Cerebellar cortex (tissue), 1 donor: ENCODE data around the gene TRPM6.
"Not testable (repeated sequence)": the region's sequence is repeated elsewhere in the genome, so short reads cannot be mapped to it uniquely, and the experiment has no call there.

ENCODE experiments used
- DNase-seq: peaks from one replicate; pipeline ENCODE4 v3.0.0-alpha.2; 2015; ENCODE audit warnings: low spot score

The TRPM6 gene, protein sequence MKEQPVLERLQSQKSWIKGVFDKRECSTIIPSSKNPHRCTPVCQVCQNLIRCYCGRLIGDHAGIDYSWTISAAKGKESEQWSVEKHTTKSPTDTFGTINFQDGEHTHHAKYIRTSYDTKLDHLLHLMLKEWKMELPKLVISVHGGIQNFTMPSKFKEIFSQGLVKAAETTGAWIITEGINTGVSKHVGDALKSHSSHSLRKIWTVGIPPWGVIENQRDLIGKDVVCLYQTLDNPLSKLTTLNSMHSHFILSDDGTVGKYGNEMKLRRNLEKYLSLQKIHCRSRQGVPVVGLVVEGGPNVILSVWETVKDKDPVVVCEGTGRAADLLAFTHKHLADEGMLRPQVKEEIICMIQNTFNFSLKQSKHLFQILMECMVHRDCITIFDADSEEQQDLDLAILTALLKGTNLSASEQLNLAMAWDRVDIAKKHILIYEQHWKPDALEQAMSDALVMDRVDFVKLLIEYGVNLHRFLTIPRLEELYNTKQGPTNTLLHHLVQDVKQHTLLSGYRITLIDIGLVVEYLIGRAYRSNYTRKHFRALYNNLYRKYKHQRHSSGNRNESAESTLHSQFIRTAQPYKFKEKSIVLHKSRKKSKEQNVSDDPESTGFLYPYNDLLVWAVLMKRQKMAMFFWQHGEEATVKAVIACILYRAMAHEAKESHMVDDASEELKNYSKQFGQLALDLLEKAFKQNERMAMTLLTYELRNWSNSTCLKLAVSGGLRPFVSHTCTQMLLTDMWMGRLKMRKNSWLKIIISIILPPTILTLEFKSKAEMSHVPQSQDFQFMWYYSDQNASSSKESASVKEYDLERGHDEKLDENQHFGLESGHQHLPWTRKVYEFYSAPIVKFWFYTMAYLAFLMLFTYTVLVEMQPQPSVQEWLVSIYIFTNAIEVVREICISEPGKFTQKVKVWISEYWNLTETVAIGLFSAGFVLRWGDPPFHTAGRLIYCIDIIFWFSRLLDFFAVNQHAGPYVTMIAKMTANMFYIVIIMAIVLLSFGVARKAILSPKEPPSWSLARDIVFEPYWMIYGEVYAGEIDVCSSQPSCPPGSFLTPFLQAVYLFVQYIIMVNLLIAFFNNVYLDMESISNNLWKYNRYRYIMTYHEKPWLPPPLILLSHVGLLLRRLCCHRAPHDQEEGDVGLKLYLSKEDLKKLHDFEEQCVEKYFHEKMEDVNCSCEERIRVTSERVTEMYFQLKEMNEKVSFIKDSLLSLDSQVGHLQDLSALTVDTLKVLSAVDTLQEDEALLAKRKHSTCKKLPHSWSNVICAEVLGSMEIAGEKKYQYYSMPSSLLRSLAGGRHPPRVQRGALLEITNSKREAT (N-terminal part only)

GRCh38 chr9:74887041-74887980 lies at the start of gene TRPM6:
Gene TRPM6, minus strand, starts transcription at chr9:74887921. Its CDS starts 65 bp downstream, at chr9:74887856.
- DNase-seq: peak; percentile 74

- DNase-seq: no peak
Observed at GRCh38 chr9:74935008-74935407, 47.3 kb upstream of the TRPM6 start.

GRCh38 chr9:74921737-74922136 lies 34.0 kb upstream of the TRPM6 start:
- no peak for DNase-seq

DNA sequence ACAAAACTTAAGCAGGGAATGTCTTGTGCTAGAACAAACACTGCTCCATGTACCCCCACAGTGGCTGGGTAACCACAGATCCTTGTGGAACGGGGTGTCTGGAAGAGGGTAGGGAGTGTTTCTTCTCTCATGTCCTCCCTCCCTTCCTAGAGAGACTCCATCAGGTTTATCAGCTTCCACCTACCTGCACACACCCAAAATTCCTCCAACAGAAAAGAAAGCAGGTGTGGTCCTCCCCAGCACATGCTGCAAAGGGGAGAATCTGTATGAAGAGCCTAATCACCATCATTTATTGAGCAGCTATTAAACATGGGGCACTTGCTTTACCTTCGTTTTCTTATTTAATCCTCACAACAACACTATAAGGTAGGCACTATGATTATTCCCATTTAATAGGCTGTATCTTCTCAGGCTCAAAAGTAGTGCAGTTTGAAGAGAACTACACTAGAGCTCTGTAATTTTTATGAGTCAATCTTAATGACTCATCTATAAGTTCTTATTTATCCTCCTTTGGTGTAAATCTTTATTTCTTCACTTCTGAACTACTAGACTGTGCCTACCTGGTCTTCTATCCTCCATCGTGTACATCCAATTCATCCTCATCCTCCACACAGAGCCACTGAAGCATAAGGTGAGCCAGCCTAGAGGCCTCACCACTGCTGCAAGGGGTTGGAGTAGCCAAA lies 33.4 kb upstream of the TRPM6 start:
- DNase-seq: no peak

DNA sequence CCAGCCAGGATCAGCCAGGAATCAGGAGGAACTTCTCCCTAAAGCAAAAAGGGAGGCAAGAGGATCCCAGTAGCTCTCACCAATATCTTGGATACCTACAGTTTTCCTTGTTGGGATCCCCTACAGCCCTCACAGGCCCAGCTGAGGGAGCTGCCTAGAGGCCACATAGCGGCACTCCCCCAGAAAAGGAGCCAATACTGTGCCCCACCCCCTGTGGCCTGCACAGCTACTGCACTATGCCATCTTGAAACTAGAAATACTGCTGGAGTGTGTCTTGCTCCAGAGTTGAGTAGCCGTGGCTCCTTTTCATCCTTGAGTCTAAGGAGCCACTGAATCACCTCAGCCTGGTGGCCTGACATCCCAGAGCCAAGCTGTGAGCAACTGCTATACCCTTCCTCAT lies 22.3 kb upstream of the TRPM6 start:
- DNase-seq: no peak

DNA sequence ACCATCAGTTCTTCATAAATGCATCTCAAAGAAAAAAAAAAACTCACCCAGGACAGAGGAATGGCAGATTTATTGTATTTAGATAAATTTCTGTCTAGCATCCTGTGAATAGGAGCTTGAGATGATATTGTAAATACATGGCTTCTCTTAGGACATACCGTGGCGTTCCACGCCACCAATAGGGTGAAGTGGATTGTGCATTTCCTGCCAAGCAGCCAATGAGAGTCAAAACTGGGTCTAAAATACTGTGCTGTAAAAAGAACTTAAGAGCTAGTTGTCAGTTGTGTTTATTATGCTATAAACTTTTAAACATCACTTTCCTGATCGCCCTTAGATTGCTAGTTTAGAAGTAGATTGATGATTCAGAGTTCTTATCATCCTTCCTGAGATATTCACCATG lies 20.9 kb upstream of the TRPM6 start:
- DNase-seq: no peak

DNA sequence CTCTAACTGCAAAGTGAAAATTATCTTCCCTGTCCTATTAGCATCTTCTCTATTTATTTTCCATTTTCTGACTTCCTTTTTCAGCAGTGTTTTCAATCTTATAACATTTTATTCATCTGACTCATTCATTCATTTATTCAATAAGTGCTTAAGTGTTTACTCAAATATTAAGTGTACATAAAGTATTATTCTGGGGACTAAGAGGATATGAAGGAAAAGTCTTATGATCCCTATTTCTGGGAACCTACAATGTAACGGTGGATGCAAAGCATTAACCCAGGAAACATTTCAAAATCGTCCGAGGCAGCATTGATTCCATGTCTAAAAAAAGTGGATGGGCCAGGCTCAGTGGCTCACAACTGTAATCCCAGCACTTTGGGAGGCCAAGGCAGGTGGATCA lies 19.4 kb upstream of the TRPM6 start:
- no peak for DNase-seq

DNA sequence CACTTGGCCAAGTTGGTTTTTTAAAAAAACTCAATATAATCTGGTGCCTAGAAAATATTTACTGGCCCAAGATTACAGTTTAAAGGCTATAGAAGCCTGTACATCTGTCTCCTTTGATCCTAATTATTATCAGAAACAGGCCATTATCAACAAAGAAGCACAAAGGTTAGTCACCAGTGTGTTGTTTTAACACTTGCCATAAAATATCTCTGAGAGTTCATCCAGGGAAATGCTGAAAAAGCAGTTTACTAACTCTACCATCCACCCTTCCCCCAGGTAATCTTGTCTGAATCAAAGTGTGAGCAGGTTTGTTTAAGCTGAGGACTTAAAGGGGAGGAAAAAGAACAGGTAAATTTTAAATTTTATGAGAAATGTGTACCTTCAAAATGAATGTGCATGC lies 13.3 kb upstream of the TRPM6 start:
- DNase-seq: no peak

GRCh38 chr9:74888449-74888848 lies 728 bp upstream of the TRPM6 start:
- DNase-seq: not testable (repeated sequence)

DNA sequence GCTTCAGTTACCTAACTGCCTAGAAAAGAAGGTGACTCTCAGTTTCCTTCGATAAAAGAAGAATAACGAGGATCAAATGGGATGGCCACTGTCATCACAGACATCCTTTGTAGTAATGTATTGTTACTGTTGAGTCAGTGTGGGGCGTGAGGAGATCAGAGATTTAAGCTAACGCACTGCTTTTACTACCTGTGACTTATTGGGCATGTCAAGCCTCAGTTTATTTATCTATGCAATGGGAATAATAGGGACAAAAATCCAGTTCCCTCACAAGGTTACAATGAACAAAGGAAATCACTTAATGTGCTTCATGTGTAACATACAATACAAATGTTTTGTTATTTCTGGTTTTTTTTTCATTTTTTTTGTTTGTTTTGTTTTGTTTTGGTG lies 255 bp upstream of the TRPM6 start:
- DNase-seq: no peak

- DNase-seq: no peak
Observed at GRCh38 chr9:74876382-74876949, 11.3 kb downstream of the TRPM6 start.

DNA sequence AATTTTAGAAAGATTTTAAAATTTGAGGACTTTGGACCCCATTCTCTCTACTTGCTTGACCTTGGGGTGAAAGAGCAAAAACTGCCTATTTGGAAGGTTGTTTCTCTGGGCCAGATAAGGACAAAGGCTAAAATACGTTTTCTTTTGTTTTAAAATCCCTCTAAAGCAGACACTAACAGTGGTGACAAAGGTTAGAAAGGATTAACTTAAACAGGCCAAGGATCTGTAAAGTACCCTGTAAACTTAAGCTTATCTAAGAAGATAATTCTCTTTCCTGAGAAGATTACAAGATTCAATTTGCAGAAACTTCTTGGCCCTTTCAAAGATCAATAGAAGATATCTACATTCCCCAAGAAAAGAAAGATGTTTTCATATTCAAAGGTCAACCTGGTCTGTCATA lies 12.1 kb downstream of the TRPM6 start:
- DNase-seq: no peak

GRCh38 chr9:74874220-74874619 lies 13.5 kb downstream of the TRPM6 start:
- DNase-seq: no peak

- no peak for DNase-seq
Observed at GRCh38 chr9:74872619-74873233, 15.0 kb downstream of the TRPM6 start.

- no peak for DNase-seq
Observed at GRCh38 chr9:74867483-74867882, 20.2 kb downstream of the TRPM6 start.

DNA sequence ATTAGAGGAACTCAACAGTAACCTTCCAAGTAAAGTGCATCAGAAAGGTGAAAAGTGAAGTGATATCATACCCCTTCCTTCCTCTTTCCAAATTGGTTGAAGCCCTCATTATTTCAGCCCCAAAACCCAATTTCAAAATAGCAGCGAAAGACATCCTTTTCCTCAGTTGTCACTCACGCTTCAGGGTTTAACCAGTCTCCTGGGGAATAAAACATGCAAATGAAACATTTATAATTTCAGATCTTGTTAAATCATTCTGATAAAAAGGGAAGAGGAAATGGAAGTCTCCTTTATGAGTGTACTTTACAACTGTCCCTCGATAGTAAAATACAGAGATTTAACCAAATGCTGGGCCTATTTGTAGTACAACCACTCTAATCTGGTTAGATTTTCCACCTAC lies 22.5 kb downstream of the TRPM6 start:
- no peak for DNase-seq

DNA sequence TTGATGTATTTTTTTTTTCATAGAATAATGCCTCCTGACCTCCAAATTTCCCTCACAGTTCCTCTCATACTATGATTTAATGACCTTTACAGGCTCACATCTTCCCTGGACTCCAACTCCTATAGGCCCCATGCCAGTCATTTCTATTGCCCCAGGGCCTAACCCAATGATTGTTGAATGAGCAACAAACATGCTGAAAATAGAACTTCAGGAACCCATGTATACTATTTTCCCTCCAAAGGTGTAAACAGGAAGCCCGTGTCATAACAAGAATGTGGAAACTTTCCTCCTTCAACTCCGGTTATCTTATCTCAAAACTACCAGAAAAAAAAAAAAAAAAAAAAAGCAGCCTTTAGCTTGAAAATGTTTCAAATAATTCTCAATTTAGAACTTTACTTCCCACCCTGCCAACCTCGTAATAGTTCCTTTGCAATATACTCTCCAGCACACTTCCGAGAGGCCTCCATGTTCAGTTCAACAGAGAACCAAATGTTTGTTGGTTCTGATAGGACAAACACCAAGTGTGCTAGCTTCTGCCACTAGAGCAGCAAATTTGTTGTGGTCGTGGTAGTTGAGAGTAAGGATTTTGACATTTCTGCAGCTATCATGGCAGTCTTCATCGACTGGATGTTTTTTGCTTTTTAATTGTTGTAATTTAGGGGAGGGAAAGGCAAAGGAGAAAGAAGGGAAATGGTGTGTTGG lies 25.8 kb downstream of the TRPM6 start:
- no peak for DNase-seq

DNA sequence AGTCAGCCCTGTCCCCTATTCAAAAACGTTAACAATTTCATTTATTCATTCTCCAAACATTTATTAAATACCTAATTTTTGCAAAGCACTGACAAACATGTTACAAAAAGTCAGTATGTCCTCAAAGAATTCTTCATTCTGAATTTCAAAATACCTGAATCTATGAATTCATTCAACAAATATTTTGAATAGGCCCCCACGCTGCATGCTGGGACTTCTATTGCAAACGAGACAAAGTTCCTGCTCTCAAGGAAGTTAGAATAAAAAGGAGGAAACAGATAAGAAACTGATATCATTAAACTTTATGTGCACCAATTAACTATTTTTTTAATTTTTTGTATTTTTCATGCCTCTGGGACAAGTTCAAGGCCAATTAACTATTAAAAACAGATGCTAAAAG lies 26.6 kb downstream of the TRPM6 start:
- no peak for DNase-seq

DNA sequence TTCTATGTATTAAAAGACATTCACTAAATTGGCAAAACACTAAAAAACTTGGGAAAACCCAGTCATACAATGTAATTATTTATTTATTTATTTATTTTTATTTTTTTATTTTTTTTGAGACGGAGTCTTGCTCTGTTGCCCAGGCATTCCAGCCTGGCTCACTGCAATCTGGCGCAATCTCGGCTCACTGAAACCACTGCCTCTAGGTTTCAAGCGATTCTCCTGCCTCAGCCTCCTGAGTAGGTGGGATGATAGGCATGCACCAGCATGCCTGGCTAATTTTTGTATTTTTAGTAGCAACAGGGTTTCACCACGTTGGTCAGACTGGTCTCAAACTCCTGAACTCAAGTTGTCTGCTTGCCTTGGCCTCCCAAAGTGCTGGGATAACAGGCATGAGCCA lies 27.5 kb downstream of the TRPM6 start:
- not testable (repeated sequence) for DNase-seq
